Measurements from ENCODE around the gene ZNF664. TPM values are rescaled to one million over a fixed set of nuclear protein-coding genes. Genes with fewer than 3 reads are reported as not detected.

ZNF664 gene
- total RNA-seq, 4 donors from 2014 or later, result 25.0 to 100 (median 40.2) TPM

DNA sequence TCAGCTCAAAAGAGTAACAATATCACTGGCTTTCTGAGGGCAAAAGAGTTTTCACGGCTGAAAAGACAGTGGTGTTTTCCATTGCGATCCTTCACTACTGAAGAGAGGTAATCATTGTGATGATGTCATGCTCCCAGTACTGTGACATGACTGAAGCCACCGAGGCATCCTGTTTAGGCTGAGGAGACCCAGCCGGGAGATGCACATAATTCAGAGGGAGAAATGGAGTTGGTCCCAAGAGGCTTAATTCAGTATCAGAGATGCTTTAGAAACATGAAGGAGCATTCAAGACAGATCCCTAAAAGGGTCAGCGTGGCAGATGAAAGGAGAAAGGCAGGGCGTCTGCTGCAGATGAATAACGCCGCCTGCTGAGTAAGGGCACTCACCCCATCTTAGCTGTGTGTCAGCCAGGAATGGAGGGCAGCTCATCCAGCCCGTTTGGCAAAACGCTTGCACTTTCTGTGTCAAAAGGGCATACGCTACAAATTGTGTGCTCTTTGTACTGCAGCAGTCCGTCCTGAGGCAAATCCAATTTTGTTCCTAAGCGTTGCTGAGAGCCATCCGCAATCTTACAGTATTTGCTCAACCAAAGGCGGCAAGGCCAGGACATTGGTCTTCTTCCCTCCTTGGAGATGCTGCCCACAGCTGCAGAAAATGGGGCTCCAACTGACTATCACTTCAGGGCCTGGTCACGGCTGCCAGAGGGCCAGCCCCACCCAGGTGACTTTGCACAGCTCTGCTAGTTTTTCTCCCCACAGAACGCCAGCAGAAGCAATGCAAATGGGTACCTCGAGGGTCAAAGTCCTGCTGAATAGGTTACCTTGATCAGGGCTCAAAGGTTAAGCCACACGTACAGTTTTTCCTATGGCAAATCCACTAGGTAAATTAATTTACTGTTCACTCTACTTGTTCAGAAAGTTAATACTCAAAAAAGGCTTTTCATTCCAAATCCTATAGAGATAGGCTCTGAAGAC is 23.9 kb upstream of the ZNF664 start:
- H3K27ac ChIP-seq, result no peak overlapping the region
- no peaks in the 10 kb centered on the region for H3K9me3 ChIP-seq
- no peak for DNase-seq
- peaks cover 0 to 4% (median 0%) of the 10 kb centered on the region in 3 donors for H3K4me1 ChIP-seq
- H3K36me3 ChIP-seq, result peaks cover 0 to 16% (median 0%) of the 10 kb centered on the region in 3 donors
- TF ChIP-seq, protein P1, sequence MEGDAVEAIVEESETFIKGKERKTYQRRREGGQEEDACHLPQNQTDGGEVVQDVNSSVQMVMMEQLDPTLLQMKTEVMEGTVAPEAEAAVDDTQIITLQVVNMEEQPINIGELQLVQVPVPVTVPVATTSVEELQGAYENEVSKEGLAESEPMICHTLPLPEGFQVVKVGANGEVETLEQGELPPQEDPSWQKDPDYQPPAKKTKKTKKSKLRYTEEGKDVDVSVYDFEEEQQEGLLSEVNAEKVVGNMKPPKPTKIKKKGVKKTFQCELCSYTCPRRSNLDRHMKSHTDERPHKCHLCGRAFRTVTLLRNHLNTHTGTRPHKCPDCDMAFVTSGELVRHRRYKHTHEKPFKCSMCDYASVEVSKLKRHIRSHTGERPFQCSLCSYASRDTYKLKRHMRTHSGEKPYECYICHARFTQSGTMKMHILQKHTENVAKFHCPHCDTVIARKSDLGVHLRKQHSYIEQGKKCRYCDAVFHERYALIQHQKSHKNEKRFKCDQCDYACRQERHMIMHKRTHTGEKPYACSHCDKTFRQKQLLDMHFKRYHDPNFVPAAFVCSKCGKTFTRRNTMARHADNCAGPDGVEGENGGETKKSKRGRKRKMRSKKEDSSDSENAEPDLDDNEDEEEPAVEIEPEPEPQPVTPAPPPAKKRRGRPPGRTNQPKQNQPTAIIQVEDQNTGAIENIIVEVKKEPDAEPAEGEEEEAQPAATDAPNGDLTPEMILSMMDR (IDR thresholded peaks at IDR 0.05), result no peak
- no peak for TF ChIP-seq POLR2A (IDR thresholded peaks at IDR 0.05)
- intact Hi-C loops (cut with DNase I), result no loop called here
- H3K27me3 ChIP-seq, result no peaks in the 10 kb centered on the region
- H3K4me3 ChIP-seq, result no peak overlapping the region
- WGBS, 2 donors, result 81 to 86% methylated on average over 15 of the region's 19 CpGs

DNA sequence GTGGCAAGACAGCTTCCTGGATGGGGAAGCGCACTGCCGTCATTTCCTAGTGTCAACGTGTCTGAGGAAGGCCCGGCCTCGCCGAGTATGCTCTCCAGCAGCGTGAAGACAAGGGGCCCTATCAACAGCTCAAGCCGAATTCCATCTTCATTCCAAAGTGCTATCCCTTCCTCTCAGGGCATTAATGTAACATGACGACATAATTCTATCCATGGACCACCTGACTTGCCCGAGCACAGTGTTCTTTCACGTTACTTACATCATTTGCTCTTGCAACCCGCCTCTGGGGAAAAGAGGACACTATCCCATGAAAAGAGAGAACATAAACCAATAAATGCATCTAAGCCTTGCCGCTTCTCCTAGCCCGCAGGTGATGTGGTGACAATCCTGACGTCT is 23.2 kb upstream of the ZNF664 start:
- 92 to 94% methylated on average over 15 of the region's 15 CpGs for WGBS, 2 donors
- intact Hi-C loops (cut with DNase I), result no loop called here
- TF ChIP-seq, protein P1 (IDR thresholded peaks at IDR 0.05), result no peak
- TF ChIP-seq POLR2A (IDR thresholded peaks at IDR 0.05), result no peak
- DNase-seq, result no peak
- Histone ChIP-seq H3K36me3 (peaks cover 0 to 9% (median 0%) of the 10 kb centered on the region in 3 donors), H3K4me1 (peaks cover 0 to 4% (median 0%) of the 10 kb centered on the region in 3 donors), H3K27me3 (no peaks in the 10 kb centered on the region), H3K9me3 (no peaks in the 10 kb centered on the region), H3K4me3 (no peak overlapping the region), H3K27ac (no peak overlapping the region)

GRCh38 chr12:123950476-123951349 is 22.3 kb upstream of the ZNF664 start:
- Histone ChIP-seq H3K27ac (no peak overlapping the region), H3K4me1 (peaks cover 0 to 4% (median 0%) of the 10 kb centered on the region in 3 donors), H3K27me3 (no peaks in the 10 kb centered on the region), H3K36me3 (no peaks in the 10 kb centered on the region), H3K4me3 (no peak overlapping the region), H3K9me3 (no peaks in the 10 kb centered on the region)
- intact Hi-C loops (cut with DNase I), result no loop called here
- TF ChIP-seq, protein P1 (IDR thresholded peaks at IDR 0.05), result no peak
- no peak for TF ChIP-seq POLR2A (IDR thresholded peaks at IDR 0.05)
- 89 to 90% methylated on average over 15 of the region's 15 CpGs for WGBS, 2 donors
- no peak for DNase-seq

DNA sequence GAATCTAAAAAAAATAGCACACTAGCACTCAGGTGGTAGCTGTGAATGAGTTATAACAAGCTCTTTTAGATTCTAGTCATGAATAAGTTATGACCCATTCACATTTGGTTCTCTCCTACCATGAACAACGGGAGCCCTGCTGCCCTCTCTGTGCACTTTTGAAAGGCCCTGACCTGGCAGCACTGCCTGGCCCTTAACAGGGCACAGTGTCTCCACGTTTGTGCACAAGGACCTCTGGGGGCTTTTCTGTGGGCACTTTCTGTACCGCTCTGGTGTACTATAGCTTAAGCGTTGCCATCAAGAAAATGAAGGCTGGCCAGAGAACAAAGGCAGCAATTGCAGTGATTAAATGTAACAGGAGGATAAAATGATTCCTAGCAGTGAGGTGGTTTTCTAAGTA is 21.5 kb upstream of the ZNF664 start:
- H3K9me3 ChIP-seq, result no peaks in the 10 kb centered on the region
- intact Hi-C loops (cut with DNase I), result no loop called here
- TF ChIP-seq, protein P1 (IDR thresholded peaks at IDR 0.05), result no peak
- TF ChIP-seq POLR2A (IDR thresholded peaks at IDR 0.05), result no peak
- H3K4me1 ChIP-seq, result peaks cover 0 to 4% (median 0%) of the 10 kb centered on the region in 3 donors
- no peak for DNase-seq
- H3K36me3 ChIP-seq, result no peaks in the 10 kb centered on the region
- 82 to 84% methylated on average over 4 of the region's 4 CpGs for WGBS, 2 donors
- no peaks in the 10 kb centered on the region for H3K27me3 ChIP-seq
- H3K27ac ChIP-seq, result no peak overlapping the region
- no peak overlapping the region for H3K4me3 ChIP-seq

Measured in esophagus squamous epithelium (tissue), 5 donors.